KMS-11 (cell line): Measurements from ENCODE around the gene TSPAN9.

Experiments
- H2AFZ ChIP-seq: fragments of 200-600 bp; sonication (generic); 2 replicates; pipeline ENCODE4 v1.6.1; 2016; ENCODE audit warnings: antibody characterized with exemption, mixed run types, low read depth
- H3K27ac ChIP-seq: fragments of 200-600 bp; sonication (generic); 2 replicates; pipeline ENCODE4 v1.6.1; 2016; ENCODE audit warnings: mild to moderate bottlenecking, mixed run types
- H3K27me3 ChIP-seq: fragments of 200-600 bp; sonication (generic); 2 replicates; pipeline ENCODE4 v1.6.1; 2017; ENCODE audit warnings: mild to moderate bottlenecking, low read depth, mixed run types, moderate library complexity; ENCODE audit not compliant: insufficient read depth
- H3K36me3 ChIP-seq: fragments of 200-600 bp; sonication (generic); 2 replicates; pipeline ENCODE4 v1.6.1; 2017; ENCODE audit warnings: mild to moderate bottlenecking, mixed run types; ENCODE audit not compliant: insufficient read depth
- H3K4me1 ChIP-seq: fragments of 200-600 bp; sonication (generic); 2 replicates; pipeline ENCODE4 v1.6.1; 2016; ENCODE audit warnings: mild to moderate bottlenecking, low read depth, mixed run types; ENCODE audit not compliant: poor library complexity, severe bottlenecking
- H3K4me2 ChIP-seq: fragments of 200-600 bp; sonication (generic); 2 replicates; pipeline ENCODE4 v1.7.0; 2016; ENCODE audit warnings: mild to moderate bottlenecking, mixed run types
- H3K4me3 ChIP-seq: fragments of 200-600 bp; sonication (generic); IDR thresholded peaks from 2 replicates; pipeline ENCODE4 v1.6.1; 2017; ENCODE audit warnings: low read depth, low read length, mixed read lengths; ENCODE audit not compliant: insufficient read depth
- H3K79me2 ChIP-seq: fragments of 200-600 bp; sonication (generic); 2 replicates; pipeline ENCODE4 v1.6.1; 2016; ENCODE audit warnings: low read depth, mixed run types; ENCODE audit not compliant: insufficient read depth
- H3K9ac ChIP-seq: fragments of 200-600 bp; sonication (generic); 2 replicates; pipeline ENCODE4 v1.6.1; 2016; ENCODE audit warnings: mild to moderate bottlenecking, mixed run types
- H4K20me1 ChIP-seq: fragments of 200-600 bp; sonication (generic); 2 replicates; pipeline ENCODE4 v1.6.1; 2016; ENCODE audit warnings: mild to moderate bottlenecking, mixed run types; ENCODE audit not compliant: insufficient read depth
- CTCF ChIP-seq: fragments of 200-600 bp; sonication (generic); conservative IDR thresholded peaks from 2 replicates; pipeline ENCODE4 v1.6.1; 2017; ENCODE audit warnings: low read depth, mild to moderate bottlenecking, antibody characterized with exemption, low read length, moderate library complexity, mixed read lengths

TSPAN9 gene

GRCh38 chr12:3277306-3277943, 200.2 kb downstream of the TSPAN9 start:
- Histone ChIP-seq H4K20me1 (no peaks in the 10 kb centered on the region), H3K4me3 (no peak overlapping the region), H3K4me2 (no peak overlapping the region), H3K9ac (no peak overlapping the region), H2AFZ (no peak overlapping the region), H3K27me3 (no peaks in the 10 kb centered on the region), H3K4me1 (no peaks in the 10 kb centered on the region), H3K79me2 (no peaks in the 10 kb centered on the region), H3K27ac (no peak overlapping the region), H3K36me3 (no peaks in the 10 kb centered on the region)
- TF ChIP-seq CTCF = no peak

- no peak overlapping the region for H3K4me3 ChIP-seq
- H3K27ac ChIP-seq = no peak overlapping the region
- no peaks in the 10 kb centered on the region for H3K27me3 ChIP-seq
- H3K9ac ChIP-seq = no peak overlapping the region
- H2AFZ ChIP-seq = no peak overlapping the region
- no peaks in the 10 kb centered on the region for H4K20me1 ChIP-seq
- no peaks in the 10 kb centered on the region for H3K36me3 ChIP-seq
- H3K4me1 ChIP-seq = no peaks in the 10 kb centered on the region
- no peak overlapping the region for H3K4me2 ChIP-seq
- H3K79me2 ChIP-seq = no peaks in the 10 kb centered on the region
- no peak for TF ChIP-seq CTCF
Observed at GRCh38 chr12:3278681-3279414, 201.7 kb downstream of the TSPAN9 start.

GRCh38 chr12:3279415-3279780, 202.2 kb downstream of the TSPAN9 start:
- Histone ChIP-seq H3K4me2 (no peak overlapping the region), H3K27ac (no peak overlapping the region), H3K4me3 (no peak overlapping the region), H3K4me1 (no peaks in the 10 kb centered on the region), H2AFZ (no peak overlapping the region), H3K27me3 (no peaks in the 10 kb centered on the region), H3K9ac (no peak overlapping the region), H4K20me1 (no peaks in the 10 kb centered on the region), H3K79me2 (no peaks in the 10 kb centered on the region), H3K36me3 (no peaks in the 10 kb centered on the region)
- no peak for TF ChIP-seq CTCF

GRCh38 chr12:3279832-3280231, 202.7 kb downstream of the TSPAN9 start:
- Histone ChIP-seq H3K4me3 (no peak overlapping the region), H3K27ac (no peak overlapping the region), H4K20me1 (no peaks in the 10 kb centered on the region), H3K4me1 (no peaks in the 10 kb centered on the region), H3K27me3 (no peaks in the 10 kb centered on the region), H3K79me2 (no peaks in the 10 kb centered on the region), H3K9ac (no peak overlapping the region), H3K4me2 (no peak overlapping the region), H3K36me3 (no peaks in the 10 kb centered on the region), H2AFZ (no peak overlapping the region)
- no peak for TF ChIP-seq CTCF
